GM18909 (cell line): ENCODE measurements around the gene COL18A1.

ENCODE experiments used
- ATAC-seq: cut with Tn5 transposase; IDR thresholded peaks from one replicate; pipeline ENCODE4 v1.9.1; 2021; ENCODE audit warnings: mild to moderate bottlenecking; ENCODE audit not compliant: unreplicated experiment, poor library complexity

The COL18A1 gene

GRCh38 chr21:45411810-45412206 lies 6.8 kb downstream of the COL18A1 start:
- ATAC-seq, result no peak

GRCh38 chr21:45412491-45412890 lies 7.5 kb downstream of the COL18A1 start:
- ATAC-seq, result no peak

- ATAC-seq, result no peak
These were observed 8.1 kb downstream of the COL18A1 start for GRCh38 chr21:45412909-45413611.

- no peak for ATAC-seq
These were observed 9.0 kb downstream of the COL18A1 start for GRCh38 chr21:45413922-45414321.

- ATAC-seq, result no peak
These were observed 9.6 kb downstream of the COL18A1 start for GRCh38 chr21:45414396-45415187.

- no peak for ATAC-seq
These were observed 10.4 kb downstream of the COL18A1 start for GRCh38 chr21:45415188-45415942.

GRCh38 chr21:45415943-45416611 lies 11.1 kb downstream of the COL18A1 start:
- ATAC-seq, result no peak

- ATAC-seq, result no peak
These were observed 11.7 kb downstream of the COL18A1 start for GRCh38 chr21:45416620-45417019.

- no peak for ATAC-seq
These were observed 12.4 kb downstream of the COL18A1 start for GRCh38 chr21:45417256-45417950.

GRCh38 chr21:45417951-45418300 lies 13.0 kb downstream of the COL18A1 start:
- no peak for ATAC-seq

GRCh38 chr21:45418301-45419071 lies 13.5 kb downstream of the COL18A1 start:
- ATAC-seq, result no peak

GRCh38 chr21:45419162-45419561 lies 14.2 kb downstream of the COL18A1 start:
- ATAC-seq, result no peak

GRCh38 chr21:45420061-45421041 lies 15.4 kb downstream of the COL18A1 start:
- ATAC-seq, result no peak

GRCh38 chr21:45421071-45421845 lies 16.3 kb downstream of the COL18A1 start:
- ATAC-seq, result no peak

- no peak for ATAC-seq
These were observed 17.1 kb downstream of the COL18A1 start for GRCh38 chr21:45421846-45422775.

- no peak for ATAC-seq
These were observed 18.4 kb downstream of the COL18A1 start for GRCh38 chr21:45423201-45423955.
